Calu3 (cell line): ENCODE results near the gene IL22RA1. TPM values are rescaled to one million over a fixed set of nuclear protein-coding genes. Genes with fewer than 3 reads are reported as not detected.
A peak's percentile ranks its signal among the peaks of the same experiment; 100 is the strongest.

Experiments used
- BruUV-seq: library from RNA; stranded (reverse); fragments of 400-500 nt; replicated peaks from 2 replicates; lab custom pipeline; 2021; lab: Mats Ljungman, UMichigan
- CTCF ChIA-PET: fragments of 300-600 bp; sonication (Branson Sonifier 250); formaldehyde crosslinking; loops from one replicate; lab custom pipeline; 2022; ENCODE audit warnings: antibody characterized with exemption; lab: Charles Lee
- DNase-seq: peaks from one replicate; pipeline ENCODE4 v3.0.0; 2022
- H3K27ac Mint-ChIP-seq: one replicate; pipeline ENCODE4 v1.8.0; 2022; ENCODE audit warnings: mixed read lengths; ENCODE audit not compliant: unreplicated experiment
- H3K27me3 Mint-ChIP-seq: one replicate; pipeline ENCODE4 v1.8.0; 2022; ENCODE audit warnings: mixed read lengths; ENCODE audit not compliant: unreplicated experiment
- H3K36me3 Mint-ChIP-seq: one replicate; pipeline ENCODE4 v1.8.0; 2022; ENCODE audit warnings: mild to moderate bottlenecking, moderate library complexity, mixed read lengths; ENCODE audit not compliant: insufficient read depth, unreplicated experiment
- H3K4me1 Mint-ChIP-seq: one replicate; pipeline ENCODE4 v1.8.0; 2022; ENCODE audit warnings: mild to moderate bottlenecking, low read depth, mixed read lengths; ENCODE audit not compliant: unreplicated experiment
- H3K4me3 Mint-ChIP-seq: one replicate; pipeline ENCODE4 v1.8.0; 2022; ENCODE audit warnings: mild to moderate bottlenecking, low read depth, moderate library complexity, mixed read lengths; ENCODE audit not compliant: unreplicated experiment
- H3K9me3 Mint-ChIP-seq: one replicate; pipeline ENCODE4 v1.8.0; 2022; ENCODE audit warnings: low read depth, mixed read lengths; ENCODE audit not compliant: unreplicated experiment
- CTCF ChIP-seq: fragments of 200-600 bp; IDR thresholded peaks from one replicate; pipeline ENCODE4 v1.8.0; 2022; ENCODE audit warnings: antibody characterized with exemption; ENCODE audit not compliant: unreplicated experiment
- intact Hi-C: fragments of 100-400 bp; cut with micrococcal nuclease; formaldehyde crosslinking; loops from one replicate; pipeline ENCODE4 v1.10.0; 2022; ENCODE audit not compliant: unreplicated experiment
- total RNA-seq: library from RNA; stranded (reverse); gene quantifications from 2 replicates; pipeline ENCODE4 v1.2.3, GENCODE V29; 2022

Gene IL22RA1
- total RNA-seq, 1 experiment from 2014 or later: 1.3 TPM

GRCh38 chr1:24155011-24155782 lies 12.3 kb upstream of the IL22RA1 start:
- peaks cover 17% of the 10 kb centered on the region for H3K4me1 Mint-ChIP-seq
- CTCF ChIA-PET: interaction anchor here (1.1 kb wide), 1 partner anchor 38 kb away, joined by 3 read pairs; no protein-coding TSS in a partner anchor
- H3K9me3 Mint-ChIP-seq: no peaks in the 10 kb centered on the region
- no TSS peak for BruUV-seq
- DNase-seq: peak; percentile 21
- H3K4me3 Mint-ChIP-seq: no peak overlapping the region
- no peaks in the 10 kb centered on the region for H3K27me3 Mint-ChIP-seq
- TF ChIP-seq CTCF: no peak
- H3K36me3 Mint-ChIP-seq: peaks cover 12% of the 10 kb centered on the region
- intact Hi-C loops: no loop called here
- H3K27ac Mint-ChIP-seq: no peak overlapping the region

- Mint-ChIP-seq H3K36me3 (peaks cover 15% of the 10 kb centered on the region), H3K27ac (no peak overlapping the region), H3K4me1 (peaks cover 20% of the 10 kb centered on the region), H3K27me3 (no peaks in the 10 kb centered on the region), H3K9me3 (no peaks in the 10 kb centered on the region), H3K4me3 (no peak overlapping the region)
- intact Hi-C loops: loop anchor here (5.0 kb wide), 1 partner anchor 38 kb away; no protein-coding TSS in a partner anchor
- no TSS peak for BruUV-seq
- no peak for DNase-seq
- no peak for TF ChIP-seq CTCF
- CTCF ChIA-PET: interaction anchor here (1.1 kb wide), 1 partner anchor 37 kb away, joined by 3 read pairs; no protein-coding TSS in a partner anchor
Observed at GRCh38 chr1:24154215-24154614, 11.3 kb upstream of the IL22RA1 start.

GRCh38 chr1:24152631-24153494 lies 9.9 kb upstream of the IL22RA1 start:
- CTCF ChIA-PET: interaction anchor here (0.6 to 1.1 kb wide), 4 partner anchors 9 to 67 kb away, joined by 3 to 4 read pairs (median 3); no protein-coding TSS in a partner anchor
- Mint-ChIP-seq H3K9me3 (no peaks in the 10 kb centered on the region), H3K27me3 (no peaks in the 10 kb centered on the region), H3K4me1 (peaks cover 20% of the 10 kb centered on the region), H3K27ac (no peak overlapping the region), H3K4me3 (no peak overlapping the region), H3K36me3 (peaks cover 15% of the 10 kb centered on the region)
- DNase-seq: no peak
- intact Hi-C loops: loop anchor here (5.0 kb wide), 1 partner anchor 39 kb away; no protein-coding TSS in a partner anchor
- BruUV-seq: no TSS peak
- TF ChIP-seq CTCF: no peak

- intact Hi-C loops: loop anchor here (5.0 kb wide), 1 partner anchor 41 kb away; no protein-coding TSS in a partner anchor
- peak overlapping the region; percentile 48 for H3K27ac Mint-ChIP-seq
- BruUV-seq: no TSS peak
- peaks cover 20% of the 10 kb centered on the region for H3K4me1 Mint-ChIP-seq
- TF ChIP-seq CTCF: no peak
- no peaks in the 10 kb centered on the region for H3K9me3 Mint-ChIP-seq
- CTCF ChIA-PET: interaction anchor here (0.5 to 1.5 kb wide), 7 partner anchors 32 to 390 kb away, joined by 3 to 16 read pairs (median 4); partner anchors contain the start of gene SRSF10
- no peaks in the 10 kb centered on the region for H3K27me3 Mint-ChIP-seq
- peaks cover 15% of the 10 kb centered on the region for H3K36me3 Mint-ChIP-seq
- DNase-seq: peak; percentile 54
- peak overlapping the region; percentile 66 for H3K4me3 Mint-ChIP-seq
Observed at GRCh38 chr1:24151175-24151533, 8.2 kb upstream of the IL22RA1 start.
